ENCODE results near the gene CCDC28B. TPM values are rescaled to one million over a fixed set of nuclear protein-coding genes. Genes with fewer than 3 reads are reported as not detected.

The CCDC28B gene
- total RNA-seq, 1 experiment from 2014 or later, result 30.9 TPM

GRCh38 chr1:32247983-32248889 lies 47.8 kb downstream of the CCDC28B start:
- in situ Hi-C loops (cut with HindIII; ENCODE audit: low sequenced_read_pairs), result no loop called here
- DNase-seq (ENCODE audit: low spot score), result peak; percentile 26

- in situ Hi-C loops (cut with HindIII; ENCODE audit: low sequenced_read_pairs), result no loop called here
- DNase-seq (ENCODE audit: low spot score), result no peak
These were observed 49.6 kb downstream of the CCDC28B start for GRCh38 chr1:32249831-32250525.

- in situ Hi-C loops (cut with HindIII; ENCODE audit: low sequenced_read_pairs), result no loop called here
- DNase-seq (ENCODE audit: low spot score), result no peak
These were observed 50.7 kb downstream of the CCDC28B start, which contains the start of gene LCK for GRCh38 chr1:32250893-32251716. LCK (plus strand) TSS chr1:32251265; CDS start chr1:32274330, 23,065 bp downstream.

Other genes starting within 250 kb of the CCDC28B start
- gene KHDRBS1, start 186.7 kb upstream of the CCDC28B start, total RNA-seq (2014; rRNA removed; shearing (Covaris generic)), result 167 and 200 TPM in 2 replicates
- 10.3 and 19.0 TPM in 2 replicates for gene TMEM39B, start 127.7 kb upstream of the CCDC28B start, total RNA-seq (2014; rRNA removed; shearing (Covaris generic))
- gene KPNA6, start 92.5 kb upstream of the CCDC28B start, total RNA-seq (2014; rRNA removed; shearing (Covaris generic)), result 30.8 and 36.0 TPM in 2 replicates
- gene TXLNA, start 20.9 kb upstream of the CCDC28B start, total RNA-seq (2014; rRNA removed; shearing (Covaris generic)), result 52.9 and 72.8 TPM in 2 replicates
- gene IQCC, start 5.1 kb downstream of the CCDC28B start, total RNA-seq (2014; rRNA removed; shearing (Covaris generic)), result 3.3 and 4.0 TPM in 2 replicates
- gene DCDC2B, start 8.5 kb downstream of the CCDC28B start, total RNA-seq (2014; rRNA removed; shearing (Covaris generic)), result not detected in 2 replicates
- gene TMEM234, start 21.8 kb downstream of the CCDC28B start, total RNA-seq (2014; rRNA removed; shearing (Covaris generic)), result 11.8 and 17.0 TPM in 2 replicates
- gene EIF3I, start 21.8 kb downstream of the CCDC28B start, total RNA-seq (2014; rRNA removed; shearing (Covaris generic)), result 451 and 486 TPM in 2 replicates
- not detected in 2 replicates for gene FAM167B, start 46.6 kb downstream of the CCDC28B start, total RNA-seq (2014; rRNA removed; shearing (Covaris generic))
- gene LCK, start 50.7 kb downstream of the CCDC28B start, total RNA-seq (2014; rRNA removed; shearing (Covaris generic)), result not detected in 2 replicates
- 191 and 286 TPM in 2 replicates for gene HDAC1, start 91.5 kb downstream of the CCDC28B start, total RNA-seq (2014; rRNA removed; shearing (Covaris generic))
- 89.6 and 132 TPM in 2 replicates for gene MARCKSL1, start 135.6 kb downstream of the CCDC28B start, total RNA-seq (2014; rRNA removed; shearing (Covaris generic))
- 0.20 and 0.31 TPM in 2 replicates for gene FAM229A, start 161.9 kb downstream of the CCDC28B start, total RNA-seq (2014; rRNA removed; shearing (Covaris generic))
- gene TSSK3, start 161.9 kb downstream of the CCDC28B start, total RNA-seq (2014; rRNA removed; shearing (Covaris generic)), result 0.20 TPM in 1 of 2 replicates, not detected in the other
- gene BSDC1, start 193.8 kb downstream of the CCDC28B start, total RNA-seq (2014; rRNA removed; shearing (Covaris generic)), result 40.7 and 47.3 TPM in 2 replicates

Data from G401 (cell line).